ENCODE results near the gene CNP. TPM values are rescaled to one million over a fixed set of nuclear protein-coding genes. Genes with fewer than 3 reads are reported as not detected.

CNP gene
- total and polyA plus RNA-seq, 4 experiments from 2014 or later, result 23.6 to 36.9 (median 33.4) TPM

DNA sequence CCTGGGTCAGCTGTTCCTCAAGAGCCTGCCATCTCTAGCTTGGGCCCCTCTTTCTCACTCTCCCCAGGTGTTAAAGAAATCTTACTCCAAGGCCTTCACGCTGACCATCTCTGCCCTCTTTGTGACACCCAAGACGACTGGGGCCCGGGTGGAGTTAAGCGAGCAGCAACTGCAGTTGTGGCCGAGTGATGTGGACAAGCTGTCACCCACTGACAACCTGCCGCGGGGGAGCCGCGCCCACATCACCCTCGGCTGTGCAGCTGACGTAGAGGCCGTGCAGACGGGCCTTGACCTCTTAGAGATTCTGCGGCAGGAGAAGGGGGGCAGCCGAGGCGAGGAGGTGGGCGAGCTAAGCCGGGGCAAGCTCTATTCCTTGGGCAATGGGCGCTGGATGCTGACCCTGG lies 6.8 kb downstream of the CNP start:
- H3K9me3 ChIP-seq (ENCODE audit: control insufficient read depth in 1 of 2, low read length in 2 of 2), result no peaks in the 10 kb centered on the region
- no peaks in the 10 kb centered on the region for H3K27me3 ChIP-seq (ENCODE audit: insufficient read depth, low read length)
- H3K27me3 Mint-ChIP-seq, result no peaks in the 10 kb centered on the region
- no peak for DNase-seq
- no peak overlapping the region for H3K4me3 ChIP-seq (ENCODE audit: low read length in 2 of 2)
- H3K4me3 Mint-ChIP-seq, result no peak overlapping the region
- peaks cover 30 to 66% of the 10 kb centered on the region in 2 donors for H3K36me3 Mint-ChIP-seq
- H3K4me1 Mint-ChIP-seq, result peaks cover 12 to 32% (median 16%) of the 10 kb centered on the region in 4 donors
- ChIA-PET POLR2A (ENCODE audit: partially characterized antibody) (interaction anchor here (0.7 kb wide), 1 partner anchor 140 kb away, joined by 4 read pairs; the partner anchor contains the start of gene DHX58), CTCF (ENCODE audit: partially characterized antibody) (interaction anchor here (1.3 to 1.7 kb wide), 2 partner anchors 11 to 47 kb away, joined by 3 to 4 read pairs; partner anchors contain the start of gene NKIRAS2)
- peaks cover 18% of the 10 kb centered on the region for H3K4me1 ChIP-seq (ENCODE audit: insufficient read depth, low read length)
- H3K9me3 Mint-ChIP-seq, result no peaks in the 10 kb centered on the region
- no peak overlapping the region for H3K27ac ChIP-seq (ENCODE audit: low read depth, low read length)
- intact Hi-C loops (cut with micrococcal nuclease), result no loop called here
- H3K27ac Mint-ChIP-seq, result peak overlapping the region in 1 of 7 donors; percentile 31
- H3K36me3 ChIP-seq (ENCODE audit: insufficient read depth, low read length), result peaks cover 56% of the 10 kb centered on the region

- Mint-ChIP-seq H3K36me3 (peaks cover 30 to 69% of the 10 kb centered on the region in 2 donors), H3K9me3 (no peaks in the 10 kb centered on the region), H3K4me1 (peaks cover 12 to 26% (median 16%) of the 10 kb centered on the region in 4 donors), H3K27ac (peak overlapping the region in 4 of 7 donors; percentile 32 to 62 (median 49)), H3K4me3 (no peak overlapping the region), H3K27me3 (no peaks in the 10 kb centered on the region)
- H3K27me3 ChIP-seq (ENCODE audit: insufficient read depth, low read length), result no peaks in the 10 kb centered on the region
- CTCF ChIA-PET (ENCODE audit: partially characterized antibody), result interaction anchor here (0.7 to 1.8 kb wide), 3 partner anchors 9 to 1289 kb away, joined by 4 to 6 read pairs (median 4); no protein-coding TSS in a partner anchor
- no peaks in the 10 kb centered on the region for H3K9me3 ChIP-seq (ENCODE audit: control insufficient read depth in 1 of 2, low read length in 2 of 2)
- H3K4me3 ChIP-seq (ENCODE audit: low read length in 2 of 2), result no peak overlapping the region
- no peak overlapping the region for H3K27ac ChIP-seq (ENCODE audit: low read depth, low read length)
- POLR2A ChIA-PET (ENCODE audit: partially characterized antibody), result interaction anchor here (0.7 to 1.4 kb wide), 2 partner anchors 55 to 139 kb away, joined by 3 to 4 read pairs; partner anchors contain the start of genes ACLY and DHX58
- H3K36me3 ChIP-seq (ENCODE audit: insufficient read depth, low read length), result peaks cover 56% of the 10 kb centered on the region
- DNase-seq, result no peak
- intact Hi-C loops (cut with micrococcal nuclease), result no loop called here
- peaks cover 12% of the 10 kb centered on the region for H3K4me1 ChIP-seq (ENCODE audit: insufficient read depth, low read length)
These were observed 7.4 kb downstream of the CNP start for GRCh38 chr17:41974031-41974430.

DNA sequence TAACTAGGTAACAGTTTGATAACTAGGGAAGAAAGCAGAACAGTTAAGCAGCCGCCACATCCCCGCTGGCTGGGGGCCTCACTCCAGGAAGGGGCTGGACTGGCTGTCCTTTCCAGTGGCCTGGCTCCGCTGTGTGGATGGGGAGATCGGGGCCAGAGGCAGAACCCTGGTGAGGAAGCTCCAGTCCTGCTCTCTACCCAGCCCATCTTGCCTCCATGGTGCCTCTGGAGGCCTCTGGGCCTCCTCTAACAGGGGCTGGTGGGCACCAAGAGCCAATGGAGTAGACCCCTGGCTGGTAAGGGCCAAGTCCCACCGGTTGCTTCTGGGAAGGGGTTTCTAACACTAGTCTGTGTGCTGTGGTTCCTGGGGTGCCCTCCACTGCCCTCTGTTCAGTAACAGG lies 8.1 kb downstream of the CNP start:
- CTCF ChIA-PET (ENCODE audit: partially characterized antibody), result interaction anchor here (1.8 kb wide), 1 partner anchor 10 kb away, joined by 6 read pairs; no protein-coding TSS in a partner anchor
- peaks cover 56% of the 10 kb centered on the region for H3K36me3 ChIP-seq (ENCODE audit: insufficient read depth, low read length)
- intact Hi-C loops (cut with micrococcal nuclease), result no loop called here
- Mint-ChIP-seq H3K9me3 (no peaks in the 10 kb centered on the region), H3K36me3 (peaks cover 30 to 69% of the 10 kb centered on the region in 2 donors), H3K27ac (peak overlapping the region in 4 of 7 donors; percentile 32 to 57 (median 44)), H3K27me3 (no peaks in the 10 kb centered on the region), H3K4me3 (no peak overlapping the region), H3K4me1 (peaks cover 12 to 23% (median 13%) of the 10 kb centered on the region in 4 donors)
- H3K4me3 ChIP-seq (ENCODE audit: low read length in 2 of 2), result no peak overlapping the region
- no peak for DNase-seq
- no peaks in the 10 kb centered on the region for H3K9me3 ChIP-seq (ENCODE audit: control insufficient read depth in 1 of 2, low read length in 2 of 2)
- H3K4me1 ChIP-seq (ENCODE audit: insufficient read depth, low read length), result peaks cover 8% of the 10 kb centered on the region
- no peak overlapping the region for H3K27ac ChIP-seq (ENCODE audit: low read depth, low read length)
- POLR2A ChIA-PET (ENCODE audit: partially characterized antibody), result interaction anchor here (1.4 kb wide), 1 partner anchor 56 kb away, joined by 3 read pairs; the partner anchor contains the start of gene ACLY
- H3K27me3 ChIP-seq (ENCODE audit: insufficient read depth, low read length), result no peaks in the 10 kb centered on the region

DNA sequence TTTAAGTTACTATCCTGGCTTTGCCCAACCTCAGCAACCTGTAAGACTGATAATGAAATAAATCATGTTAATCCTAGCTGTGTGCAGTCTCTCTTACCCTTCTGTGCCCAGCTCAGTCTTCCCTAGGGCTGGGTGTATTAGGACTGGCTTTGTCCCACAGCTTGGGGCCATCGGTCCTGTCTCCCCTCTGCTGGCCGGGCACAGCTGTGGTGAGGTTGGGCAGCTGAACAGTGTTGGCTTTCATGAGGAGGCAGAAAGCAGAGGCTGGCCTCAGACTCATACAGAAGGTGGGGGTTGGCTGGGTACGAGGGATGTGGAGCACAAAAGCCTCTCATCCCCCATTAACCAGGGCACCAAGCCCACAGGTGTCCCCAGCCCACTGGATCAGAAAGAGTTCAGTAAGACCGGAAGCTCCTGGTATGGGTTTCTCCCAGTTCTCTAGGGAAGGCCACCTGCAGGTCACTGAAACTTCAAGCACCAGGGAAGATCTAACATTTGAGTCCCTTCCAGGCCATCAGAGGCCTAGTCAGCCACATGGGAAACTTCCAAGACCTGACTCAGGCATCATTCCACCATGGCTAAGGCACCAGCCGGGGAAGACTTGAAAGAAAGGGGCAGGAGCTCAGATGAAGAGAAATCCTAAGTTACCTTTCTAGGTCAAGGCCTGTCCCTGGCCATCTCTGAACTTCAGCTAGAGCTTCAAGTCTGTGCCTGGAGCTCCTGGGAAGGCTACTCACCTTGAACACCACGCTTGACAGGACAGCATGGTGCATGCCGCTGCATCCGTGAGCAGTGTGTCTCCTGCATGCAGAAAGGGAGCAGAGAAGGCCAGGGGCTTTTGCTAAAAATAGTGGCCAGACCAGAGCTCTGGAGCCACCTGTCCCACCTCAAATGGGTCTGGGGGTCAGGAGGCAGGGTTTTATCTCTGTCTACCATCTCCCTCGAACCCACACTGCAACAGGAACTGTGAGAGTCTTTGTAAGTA lies 8.8 kb downstream of the CNP start:
- H3K27me3 ChIP-seq (ENCODE audit: insufficient read depth, low read length), result no peaks in the 10 kb centered on the region
- peaks cover 57% of the 10 kb centered on the region for H3K36me3 ChIP-seq (ENCODE audit: insufficient read depth, low read length)
- no peaks in the 10 kb centered on the region for H3K27me3 Mint-ChIP-seq
- peaks cover 10 to 23% (median 12%) of the 10 kb centered on the region in 4 donors for H3K4me1 Mint-ChIP-seq
- H3K9me3 Mint-ChIP-seq, result no peaks in the 10 kb centered on the region
- H3K4me3 Mint-ChIP-seq, result no peak overlapping the region
- H3K27ac Mint-ChIP-seq, result peak overlapping the region in 1 of 7 donors; percentile 27
- no peaks in the 10 kb centered on the region for H3K9me3 ChIP-seq (ENCODE audit: control insufficient read depth in 1 of 2, low read length in 2 of 2)
- ChIA-PET CTCF (ENCODE audit: partially characterized antibody) (interaction anchor here (1.2 to 1.8 kb wide), 2 partner anchors 10 to 12 kb away, joined by 6 read pairs; no protein-coding TSS in a partner anchor), POLR2A (ENCODE audit: partially characterized antibody) (interaction anchor here (1.1 to 1.4 kb wide), 2 partner anchors 9 to 57 kb away, joined by 3 to 7 read pairs; partner anchors contain the start of genes ACLY and CNP)
- H3K4me3 ChIP-seq (ENCODE audit: low read length in 2 of 2), result no peak overlapping the region
- H3K4me1 ChIP-seq (ENCODE audit: insufficient read depth, low read length), result peaks cover 8% of the 10 kb centered on the region
- peaks cover 30 to 71% of the 10 kb centered on the region in 2 donors for H3K36me3 Mint-ChIP-seq
- intact Hi-C loops (cut with micrococcal nuclease), result no loop called here
- no peak for DNase-seq
- no peak overlapping the region for H3K27ac ChIP-seq (ENCODE audit: low read depth, low read length)

- no peaks in the 10 kb centered on the region for H3K27me3 Mint-ChIP-seq
- peak overlapping the region in 6 of 7 donors; percentile 48 to 85 (median 68) for H3K27ac Mint-ChIP-seq
- POLR2A ChIA-PET (ENCODE audit: partially characterized antibody), result interaction anchor here (1.1 kb wide), 1 partner anchor 10 kb away, joined by 7 read pairs; the partner anchor contains the start of gene CNP
These were observed 9.7 kb downstream of the CNP start for GRCh38 chr17:41976142-41976768.

DNA sequence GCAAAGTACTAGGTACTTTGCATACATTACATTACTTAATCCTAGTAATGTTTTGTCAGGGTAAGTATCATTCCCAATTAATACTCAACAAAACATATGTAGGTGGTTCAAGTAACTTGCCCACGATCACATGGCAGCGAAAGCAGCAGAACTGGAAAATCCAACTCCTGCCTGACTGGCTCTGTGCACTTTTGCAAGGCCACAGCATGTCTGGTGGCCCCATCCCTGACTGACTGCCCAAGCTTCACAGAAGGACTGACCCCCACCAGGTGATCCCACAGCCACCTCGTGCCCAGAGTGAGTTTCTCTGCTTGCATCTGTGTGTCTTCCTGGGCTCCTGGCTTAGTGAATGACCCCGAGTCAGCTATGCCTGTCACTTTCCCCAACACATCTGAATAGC lies 11.4 kb downstream of the CNP start:
- intact Hi-C loops (cut with micrococcal nuclease), result no loop called here
- H3K4me3 ChIP-seq (ENCODE audit: low read length in 2 of 2), result no peak overlapping the region
- H3K27ac ChIP-seq (ENCODE audit: low read depth, low read length), result no peak overlapping the region
- Mint-ChIP-seq H3K4me1 (peaks cover 0 to 10% (median 4%) of the 10 kb centered on the region in 4 donors), H3K4me3 (no peak overlapping the region), H3K36me3 (peaks cover 39 to 77% of the 10 kb centered on the region in 2 donors), H3K27me3 (no peaks in the 10 kb centered on the region), H3K9me3 (no peaks in the 10 kb centered on the region), H3K27ac (peak overlapping the region in 2 of 7 donors; percentile 13 to 42)
- ChIA-PET CTCF (ENCODE audit: partially characterized antibody) (no interaction called here), POLR2A (ENCODE audit: partially characterized antibody) (no interaction called here)
- no peak for DNase-seq
- no peaks in the 10 kb centered on the region for H3K9me3 ChIP-seq (ENCODE audit: control insufficient read depth in 1 of 2, low read length in 2 of 2)
- H3K36me3 ChIP-seq (ENCODE audit: insufficient read depth, low read length), result peaks cover 65% of the 10 kb centered on the region
- no peaks in the 10 kb centered on the region for H3K4me1 ChIP-seq (ENCODE audit: insufficient read depth, low read length)
- no peaks in the 10 kb centered on the region for H3K27me3 ChIP-seq (ENCODE audit: insufficient read depth, low read length)

More at GRCh38 chr17:41976142-41976768, 9.7 kb downstream of the CNP start:
- no peaks in the 10 kb centered on the region for H3K9me3 Mint-ChIP-seq
- Histone ChIP-seq H3K4me3 (ENCODE audit: low read length in 2 of 2) (no peak overlapping the region), H3K36me3 (ENCODE audit: insufficient read depth, low read length) (peaks cover 60% of the 10 kb centered on the region), H3K27me3 (ENCODE audit: insufficient read depth, low read length) (no peaks in the 10 kb centered on the region), H3K27ac (ENCODE audit: low read depth, low read length) (no peak overlapping the region), H3K4me1 (ENCODE audit: insufficient read depth, low read length) (no peaks in the 10 kb centered on the region), H3K9me3 (ENCODE audit: control insufficient read depth in 1 of 2, low read length in 2 of 2) (no peaks in the 10 kb centered on the region)
- CTCF ChIA-PET (ENCODE audit: partially characterized antibody), result interaction anchor here (1.0 to 1.2 kb wide), 2 partner anchors 13 to 145 kb away, joined by 3 to 6 read pairs; no protein-coding TSS in a partner anchor
- peak overlapping the region in 1 of 8 donors; percentile 26 for H3K4me3 Mint-ChIP-seq
- intact Hi-C loops (cut with micrococcal nuclease), result no loop called here
- DNase-seq, result no peak
- peaks cover 7 to 18% (median 8%) of the 10 kb centered on the region in 4 donors for H3K4me1 Mint-ChIP-seq
- H3K36me3 Mint-ChIP-seq, result peaks cover 34 to 72% of the 10 kb centered on the region in 2 donors
